ENCODE data around the gene EFS. TPM values are rescaled to one million over a fixed set of nuclear protein-coding genes. Genes with fewer than 3 reads are reported as not detected.

Gene EFS
- total RNA-seq, 4 donors from 2014 or later: 10.1 to 21.4 (median 12.8) TPM

DNA sequence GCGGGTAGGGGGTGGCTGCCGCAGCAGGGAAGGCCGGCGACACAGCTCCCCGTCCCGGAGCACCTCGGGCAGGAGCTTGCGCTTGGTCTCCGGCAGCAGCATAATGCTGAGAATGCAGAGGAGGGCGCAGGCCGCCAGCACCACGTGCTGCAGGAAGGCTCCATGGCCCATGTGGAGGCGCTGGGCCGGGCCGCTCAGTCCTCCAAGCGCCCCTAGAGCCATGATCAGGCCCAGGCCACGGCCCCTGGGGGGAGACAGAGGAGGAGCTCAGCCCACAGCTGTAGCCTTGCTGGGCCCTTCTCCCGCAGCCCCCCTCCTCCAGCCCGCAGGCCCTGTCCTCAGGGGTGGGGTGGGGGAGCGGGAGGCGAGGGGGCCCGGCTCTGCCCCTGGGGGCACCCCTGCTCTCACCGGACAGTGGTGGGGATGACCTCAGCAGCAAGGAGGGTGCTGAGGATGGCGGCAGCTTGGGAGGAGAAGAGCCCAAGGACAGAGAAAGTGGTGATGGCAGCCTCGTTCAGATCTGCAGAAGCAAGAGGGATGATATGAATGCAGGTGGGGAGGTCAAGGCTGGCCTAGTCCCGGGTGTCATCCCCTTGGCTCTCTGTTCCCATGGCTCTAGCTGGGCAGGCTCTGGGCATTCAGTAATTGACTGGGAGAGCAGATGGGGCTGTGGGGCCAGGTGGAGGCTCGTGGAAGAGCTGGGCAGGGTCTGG is 18.1 kb downstream of the EFS start:
- peaks cover 5 to 6% (median 6%) of the 10 kb centered on the region in 4 donors for H3K4me1 ChIP-seq
- H3K27ac ChIP-seq (replicated peaks in 1 of 4): no peak overlapping the region
- TF ChIP-seq EP300 (IDR thresholded peaks at IDR 0.05): no peak
- TF ChIP-seq, protein P1, sequence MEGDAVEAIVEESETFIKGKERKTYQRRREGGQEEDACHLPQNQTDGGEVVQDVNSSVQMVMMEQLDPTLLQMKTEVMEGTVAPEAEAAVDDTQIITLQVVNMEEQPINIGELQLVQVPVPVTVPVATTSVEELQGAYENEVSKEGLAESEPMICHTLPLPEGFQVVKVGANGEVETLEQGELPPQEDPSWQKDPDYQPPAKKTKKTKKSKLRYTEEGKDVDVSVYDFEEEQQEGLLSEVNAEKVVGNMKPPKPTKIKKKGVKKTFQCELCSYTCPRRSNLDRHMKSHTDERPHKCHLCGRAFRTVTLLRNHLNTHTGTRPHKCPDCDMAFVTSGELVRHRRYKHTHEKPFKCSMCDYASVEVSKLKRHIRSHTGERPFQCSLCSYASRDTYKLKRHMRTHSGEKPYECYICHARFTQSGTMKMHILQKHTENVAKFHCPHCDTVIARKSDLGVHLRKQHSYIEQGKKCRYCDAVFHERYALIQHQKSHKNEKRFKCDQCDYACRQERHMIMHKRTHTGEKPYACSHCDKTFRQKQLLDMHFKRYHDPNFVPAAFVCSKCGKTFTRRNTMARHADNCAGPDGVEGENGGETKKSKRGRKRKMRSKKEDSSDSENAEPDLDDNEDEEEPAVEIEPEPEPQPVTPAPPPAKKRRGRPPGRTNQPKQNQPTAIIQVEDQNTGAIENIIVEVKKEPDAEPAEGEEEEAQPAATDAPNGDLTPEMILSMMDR (IDR thresholded peaks at IDR 0.05): no peak
- no peak for TF ChIP-seq POLR2AphosphoS5 (IDR thresholded peaks at IDR 0.05)
- no peak for TF ChIP-seq POLR2A (IDR thresholded peaks at IDR 0.05; ENCODE audit: low read depth)
- peaks cover 0 to 12% (median 5%) of the 10 kb centered on the region in 4 donors for H3K36me3 ChIP-seq
- H3K9me3 ChIP-seq: no peaks in the 10 kb centered on the region
- intact Hi-C loops (cut with DNase I): no loop called here
- DNase-seq (ENCODE audit: extremely low spot score): no peak
- H3K4me3 ChIP-seq: no peak overlapping the region
- 78% methylated on average over 8 of the region's 27 CpGs for WGBS
- H3K27me3 ChIP-seq: no peaks in the 10 kb centered on the region

DNA sequence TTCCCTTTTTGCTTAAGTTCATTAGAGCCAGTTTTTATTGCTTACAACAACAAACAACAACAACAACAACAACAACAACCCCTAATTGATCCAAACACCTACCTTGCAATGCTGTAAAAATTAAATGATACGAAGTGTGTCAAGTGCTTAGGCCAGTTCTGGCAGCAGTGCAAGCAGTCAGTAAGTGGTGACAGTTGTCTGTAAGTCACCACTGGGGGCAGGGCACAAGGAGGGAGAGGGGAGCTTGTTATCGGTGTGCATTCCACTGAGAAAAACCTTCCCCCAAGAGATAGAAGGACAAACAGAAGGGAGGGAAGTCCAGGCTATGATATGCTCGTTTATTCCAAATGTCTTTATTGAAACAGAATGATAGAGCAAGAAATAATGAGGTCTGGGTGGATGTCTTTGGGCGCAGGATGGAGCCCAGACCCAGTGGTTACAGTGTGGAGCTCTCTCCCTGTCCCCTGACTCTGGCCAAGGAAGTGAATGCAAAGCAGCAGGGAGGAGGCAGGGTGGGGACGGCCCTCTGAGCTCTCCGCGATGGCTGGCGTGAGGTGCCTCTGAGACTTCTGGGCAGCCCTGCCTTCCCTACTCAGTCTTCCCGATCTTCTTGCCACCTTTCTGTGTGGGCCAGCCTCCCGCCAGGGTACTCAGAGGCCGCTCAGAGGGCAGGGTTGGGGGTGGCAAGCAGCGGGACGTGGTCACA is 18.8 kb downstream of the EFS start:
- 81% methylated on average over 11 of the region's 13 CpGs for WGBS
- Histone ChIP-seq H3K4me3 (no peak overlapping the region), H3K36me3 (peaks cover 0 to 12% (median 5%) of the 10 kb centered on the region in 4 donors), H3K27me3 (no peaks in the 10 kb centered on the region), H3K4me1 (peaks cover 0 to 3% (median 0%) of the 10 kb centered on the region in 4 donors), H3K9me3 (no peaks in the 10 kb centered on the region), H3K27ac (replicated peaks in 1 of 4) (no peak overlapping the region)
- intact Hi-C loops (cut with DNase I): no loop called here
- DNase-seq (ENCODE audit: extremely low spot score): no peak
- TF ChIP-seq POLR2A (IDR thresholded peaks at IDR 0.05; ENCODE audit: low read depth): no peak
- no peak for TF ChIP-seq POLR2AphosphoS5 (IDR thresholded peaks at IDR 0.05)
- no peak for TF ChIP-seq EP300 (IDR thresholded peaks at IDR 0.05)

DNA sequence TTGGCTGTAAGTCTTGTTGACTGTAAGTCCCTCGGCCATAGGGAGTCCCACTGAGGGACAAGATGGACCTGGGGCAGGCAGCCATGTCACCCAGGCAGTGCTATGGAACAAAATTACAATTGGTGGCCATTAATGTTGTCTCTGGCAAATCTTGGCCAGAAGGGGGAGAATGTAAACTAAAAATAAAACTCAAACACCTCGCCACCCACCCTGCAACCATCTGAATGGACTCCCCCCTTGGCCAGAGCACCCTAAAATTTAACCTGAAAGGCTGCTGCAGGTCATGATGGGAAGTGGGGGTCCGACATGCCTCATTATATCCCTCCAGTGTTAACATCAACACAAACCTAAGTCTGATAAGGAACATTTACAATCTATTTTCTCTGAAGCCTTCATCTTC is 20.5 kb downstream of the EFS start:
- intact Hi-C loops (cut with DNase I): no loop called here
- no peak for DNase-seq (ENCODE audit: extremely low spot score)
- H3K27me3 ChIP-seq: no peaks in the 10 kb centered on the region
- no peaks in the 10 kb centered on the region for H3K9me3 ChIP-seq
- WGBS: 70% methylated on average over 3 of the region's 3 CpGs
- H3K36me3 ChIP-seq: peaks cover 0 to 12% (median 5%) of the 10 kb centered on the region in 4 donors
- H3K27ac ChIP-seq (replicated peaks in 1 of 4): no peak overlapping the region
- TF ChIP-seq POLR2A (IDR thresholded peaks at IDR 0.05; ENCODE audit: low read depth): no peak
- TF ChIP-seq, protein P1 (IDR thresholded peaks at IDR 0.05): no peak
- TF ChIP-seq EP300 (IDR thresholded peaks at IDR 0.05): no peak
- H3K4me3 ChIP-seq: no peak overlapping the region
- H3K4me1 ChIP-seq: peaks cover 0 to 3% (median 0%) of the 10 kb centered on the region in 4 donors

DNA sequence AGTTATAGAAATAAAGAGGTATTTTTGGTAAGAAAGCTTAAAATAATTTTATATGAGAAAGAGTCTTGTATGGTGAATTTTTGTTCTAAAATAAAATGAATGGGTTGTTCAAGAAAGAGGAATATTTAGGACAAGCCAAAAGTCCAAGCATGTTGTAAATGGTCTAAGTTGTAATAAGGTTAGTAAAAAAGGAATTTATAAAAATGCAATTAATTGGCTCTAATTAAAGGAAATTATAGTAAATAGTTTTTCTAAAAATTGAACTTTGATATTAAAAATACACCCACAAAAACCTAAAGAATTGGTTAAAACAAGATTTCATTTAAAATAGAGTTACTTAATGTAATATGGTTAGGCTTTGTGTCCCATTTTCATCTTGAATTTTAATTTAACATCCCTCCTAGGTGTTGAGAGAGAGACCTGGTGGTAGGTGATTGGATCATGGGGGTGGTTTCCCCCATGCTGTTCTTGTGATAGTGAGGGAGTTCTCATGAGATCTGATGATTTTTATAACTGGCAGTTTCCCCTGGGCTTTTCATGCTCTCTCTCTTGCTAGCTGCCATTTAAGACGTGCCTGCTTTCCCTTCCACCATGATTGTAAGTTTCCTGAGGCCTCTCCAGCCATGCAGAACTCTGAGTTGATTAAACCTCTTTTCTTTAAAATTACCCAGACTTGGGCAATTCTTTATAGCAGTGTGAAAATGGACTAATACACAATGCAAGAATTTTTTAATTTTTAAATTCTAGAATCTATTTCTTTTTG is 25.3 kb downstream of the EFS start:
- intact Hi-C loops (cut with DNase I): no loop called here
- TF ChIP-seq, protein P1 (IDR thresholded peaks at IDR 0.05): no peak
- TF ChIP-seq EP300 (IDR thresholded peaks at IDR 0.05) (no peak), POLR2AphosphoS5 (IDR thresholded peaks at IDR 0.05) (no peak), POLR2A (IDR thresholded peaks at IDR 0.05; ENCODE audit: low read depth) (no peak)
- Histone ChIP-seq H3K9me3 (no peaks in the 10 kb centered on the region), H3K27me3 (no peaks in the 10 kb centered on the region), H3K27ac (replicated peaks in 1 of 4) (no peak overlapping the region), H3K36me3 (no peaks in the 10 kb centered on the region), H3K4me1 (no peaks in the 10 kb centered on the region), H3K4me3 (no peak overlapping the region)
- no peak for DNase-seq (ENCODE audit: extremely low spot score)
- WGBS: 86% methylated on average over 1 of the region's 1 CpG

DNA sequence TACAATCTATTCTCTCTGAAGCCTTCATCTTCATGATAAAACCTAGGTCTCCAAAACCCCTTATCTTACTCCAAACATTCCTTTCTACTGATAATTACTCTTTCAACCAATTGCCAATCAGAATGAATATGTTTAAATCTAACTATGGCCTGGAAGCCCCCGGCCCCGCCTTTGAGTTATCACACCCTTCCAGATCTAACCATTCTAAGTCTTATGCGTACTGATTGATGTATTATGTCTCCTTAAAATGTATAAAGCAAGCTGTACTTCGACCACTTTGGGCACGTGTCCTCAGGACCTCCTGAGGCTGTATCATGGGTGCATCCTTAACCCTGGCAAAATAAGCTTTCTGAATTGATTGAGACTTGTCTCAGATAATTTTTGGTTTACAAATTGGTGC is 29.3 kb downstream of the EFS start:
- TF ChIP-seq POLR2AphosphoS5 (IDR thresholded peaks at IDR 0.05): no peak
- no peak for TF ChIP-seq EP300 (IDR thresholded peaks at IDR 0.05)
- no peak for TF ChIP-seq POLR2A (IDR thresholded peaks at IDR 0.05; ENCODE audit: low read depth)
- TF ChIP-seq, protein P1 (IDR thresholded peaks at IDR 0.05): no peak
- Histone ChIP-seq H3K27me3 (peaks cover 0 to 5% (median 0%) of the 10 kb centered on the region in 4 donors), H3K4me1 (no peaks in the 10 kb centered on the region), H3K36me3 (no peaks in the 10 kb centered on the region), H3K4me3 (no peak overlapping the region), H3K27ac (replicated peaks in 1 of 4) (no peak overlapping the region), H3K9me3 (no peaks in the 10 kb centered on the region)
- WGBS: 90% methylated on average over 5 of the region's 5 CpGs
- intact Hi-C loops (cut with DNase I): no loop called here
- DNase-seq (ENCODE audit: extremely low spot score): no peak
